Stimulated activated CD4-positive, alpha-beta T cell treated with anti-CD3 and anti-CD28 coated beads, TNF-alpha, amount 100 ng/mL, for 48 hours (primary cell): ENCODE measurements around the gene SCT.

Experiments used
- DNase-seq, 3 donors: peaks; one replicate each; pipeline ENCODE4 v3.0.0-alpha.2; 2020; ENCODE audit warnings: low read depth in 3 of 3

Gene SCT

GRCh38 chr11:610146-610801 lies 16.7 kb downstream of the SCT start:
- DNase-seq: no peak

GRCh38 chr11:609341-609811 lies 17.6 kb downstream of the SCT start:
- no peak for DNase-seq

- DNase-seq: no peak
These were observed 18.2 kb downstream of the SCT start for GRCh38 chr11:608791-609251.

- no peak for DNase-seq
These were observed 18.9 kb downstream of the SCT start for GRCh38 chr11:607971-608659.

GRCh38 chr11:607020-607780 lies 19.8 kb downstream of the SCT start:
- DNase-seq: no peak

- no peak for DNase-seq
These were observed 20.7 kb downstream of the SCT start for GRCh38 chr11:606245-606644.

GRCh38 chr11:605286-606129 lies 21.5 kb downstream of the SCT start:
- no peak for DNase-seq

- no peak for DNase-seq
These were observed 23.8 kb downstream of the SCT start for GRCh38 chr11:603154-603553.

GRCh38 chr11:601573-602245 lies 25.3 kb downstream of the SCT start:
- DNase-seq: no peak

GRCh38 chr11:598005-598680 lies 28.8 kb downstream of the SCT start:
- DNase-seq: no peak

GRCh38 chr11:597166-597725 lies 29.7 kb downstream of the SCT start:
- DNase-seq: no peak

GRCh38 chr11:596374-596773 lies 30.6 kb downstream of the SCT start:
- no peak for DNase-seq

GRCh38 chr11:595400-595799 lies 31.6 kb downstream of the SCT start:
- no peak for DNase-seq

- DNase-seq: no peak
These were observed 33.6 kb downstream of the SCT start for GRCh38 chr11:593347-593746.

GRCh38 chr11:592918-593317 lies 34.1 kb downstream of the SCT start:
- DNase-seq: no peak

GRCh38 chr11:592501-592900 lies 34.5 kb downstream of the SCT start:
- no peak for DNase-seq

GRCh38 chr11:590997-591396 lies 36.0 kb downstream of the SCT start:
- DNase-seq: no peak

- DNase-seq: no peak
These were observed 37.2 kb downstream of the SCT start for GRCh38 chr11:589798-590197.

- DNase-seq: peak; percentile 43 to 73 (median 67)
These were observed 39.0 kb downstream of the SCT start for GRCh38 chr11:587978-588380.

- no peak for DNase-seq
These were observed 39.4 kb downstream of the SCT start for GRCh38 chr11:587546-587945.
